Measurements from ENCODE around the gene SMIM44.
"Not testable (repeated sequence)": the region's sequence is repeated elsewhere in the genome, so short reads cannot be mapped to it uniquely, and the experiment has no call there.

The SMIM44 gene

GRCh38 chr19:3455960-3456601 lies 27.2 kb downstream of the SMIM44 start:
- DNase-seq = no peak

GRCh38 chr19:3455393-3455955 lies 27.8 kb downstream of the SMIM44 start:
- no peak for DNase-seq

- DNase-seq = no peak
Measured at GRCh38 chr19:3454656-3455392, 28.4 kb downstream of the SMIM44 start.

- no peak for DNase-seq
Measured at GRCh38 chr19:3453840-3454239, 29.4 kb downstream of the SMIM44 start.

- DNase-seq = not testable (repeated sequence)
Measured at GRCh38 chr19:3452942-3453214, 30.4 kb downstream of the SMIM44 start.

GRCh38 chr19:3452171-3452941 lies 30.9 kb downstream of the SMIM44 start:
- no peak for DNase-seq

GRCh38 chr19:3451451-3451866 lies 31.8 kb downstream of the SMIM44 start:
- DNase-seq = no peak

- DNase-seq = peak; percentile 97
Measured at GRCh38 chr19:3450796-3451411, 32.3 kb downstream of the SMIM44 start.

- no peak for DNase-seq
Measured at GRCh38 chr19:3448616-3449334, 34.5 kb downstream of the SMIM44 start.

- not testable (repeated sequence) for DNase-seq
Measured at GRCh38 chr19:3446657-3447056, 36.6 kb downstream of the SMIM44 start.

- DNase-seq = no peak
Measured at GRCh38 chr19:3444695-3445234, 38.5 kb downstream of the SMIM44 start.

GRCh38 chr19:3443840-3444694 lies 39.2 kb downstream of the SMIM44 start:
- DNase-seq = no peak

- DNase-seq = no peak
Measured at GRCh38 chr19:3442487-3443071, 40.7 kb downstream of the SMIM44 start.

GRCh38 chr19:3441986-3442329 lies 41.3 kb downstream of the SMIM44 start:
- no peak for DNase-seq

- DNase-seq = no peak
Measured at GRCh38 chr19:3441089-3441985, 41.9 kb downstream of the SMIM44 start.

GRCh38 chr19:3440082-3440481 lies 43.2 kb downstream of the SMIM44 start:
- DNase-seq = no peak

GRCh38 chr19:3434630-3435553 lies 48.3 kb downstream of the SMIM44 start:
- peak; percentile 95 for DNase-seq

- no peak for DNase-seq
Measured at GRCh38 chr19:3433805-3434540, 49.3 kb downstream of the SMIM44 start.

Data from amniotic stem cell (primary cell).